Ascending aorta (tissue), 2 donors: ENCODE measurements around the gene LGMN. TPM values are rescaled to one million over a fixed set of nuclear protein-coding genes. Genes with fewer than 3 reads are reported as not detected.

Source experiments
- DNase-seq, 2 donors: peaks; one replicate each; pipeline ENCODE4 v3.0.0-alpha.2; 2019; ENCODE audit warnings: low spot score in 2 of 2
- H3K27ac ChIP-seq, 2 donors: fragments of 200-600 bp; sonication (generic); one replicate each; pipeline ENCODE4 v1.5.1; 2016 to 2017; ENCODE audit warnings: mild to moderate bottlenecking in 1 of 2
- H3K27me3 ChIP-seq: fragments of 200-600 bp; sonication (generic); one replicate; pipeline ENCODE4 v1.5.1; 2017
- H3K36me3 ChIP-seq, 2 donors: fragments of 200-600 bp; sonication (generic); one replicate each; pipeline ENCODE4 v1.5.1; 2016
- H3K4me1 ChIP-seq, 2 donors: fragments of 200-600 bp; sonication (generic); one replicate each; pipeline ENCODE4 v1.5.1; 2016 to 2017; ENCODE audit warnings: mild to moderate bottlenecking in 1 of 2
- H3K4me3 ChIP-seq, 2 donors: fragments of 200-600 bp; sonication (generic); one replicate each; pipeline ENCODE4 v1.5.1; 2016 to 2017; ENCODE audit warnings: mild to moderate bottlenecking in 1 of 2
- H3K9me3 ChIP-seq, 2 donors: fragments of 200-600 bp; sonication (generic); one replicate each; pipeline ENCODE4 v1.5.1; 2016
- intact Hi-C: fragments of 100-400 bp; cut with DNase I; formaldehyde crosslinking; loops from one replicate; pipeline ENCODE4 v1.15.1; 2023
- total RNA-seq: library from RNA; depleted of rRNA; stranded (reverse); fragments of >200 nt; gene quantifications from one replicate; pipeline ENCODE4 v1.1.0, GENCODE V29; 2016
- TF ChIP-seq, protein P1 (sequence below), 3 experiments: fragments of 200-600 bp in 2 of 3; fragments of 450-650 bp in 1 of 3; sonication (generic) in 2 of 3; IDR thresholded peaks; one replicate each; pipeline ENCODE4 v1.5.1; 2016 to 2019; ENCODE audit warnings: antibody characterized with exemption in 3 of 3, mild to moderate bottlenecking in 1 of 3, moderate library complexity in 1 of 3

The LGMN gene
- total RNA-seq, 1 donor from 2014 or later = 76.7 TPM

DNA sequence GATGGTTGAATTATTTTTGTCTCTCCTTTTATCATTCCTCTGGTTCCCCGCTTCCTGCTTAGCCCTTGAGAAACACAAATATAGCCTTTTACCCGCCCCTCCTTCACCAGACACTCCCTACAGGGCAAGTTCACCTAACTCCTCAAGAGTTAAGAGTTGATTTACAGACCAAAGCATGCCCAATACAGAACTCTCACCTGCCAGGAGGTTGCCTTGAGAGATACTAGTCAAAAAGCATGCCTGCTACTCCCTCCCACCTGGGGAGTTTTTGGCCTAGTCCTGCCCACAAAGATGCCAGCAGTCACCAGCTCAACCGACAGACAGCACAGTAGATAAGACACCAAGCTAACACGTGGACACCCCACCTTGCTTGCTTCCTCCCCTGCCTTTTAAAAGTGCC is 11.2 kb downstream of the LGMN start:
- Histone ChIP-seq H3K9me3 (no peaks in the 10 kb centered on the region), H3K4me1 (no peaks in the 10 kb centered on the region), H3K27me3 (no peaks in the 10 kb centered on the region), H3K36me3 (peaks cover 8 to 28% of the 10 kb centered on the region in 2 donors), H3K4me3 (no peak overlapping the region), H3K27ac (no peak overlapping the region)
- DNase-seq = no peak
- TF ChIP-seq, protein P1, sequence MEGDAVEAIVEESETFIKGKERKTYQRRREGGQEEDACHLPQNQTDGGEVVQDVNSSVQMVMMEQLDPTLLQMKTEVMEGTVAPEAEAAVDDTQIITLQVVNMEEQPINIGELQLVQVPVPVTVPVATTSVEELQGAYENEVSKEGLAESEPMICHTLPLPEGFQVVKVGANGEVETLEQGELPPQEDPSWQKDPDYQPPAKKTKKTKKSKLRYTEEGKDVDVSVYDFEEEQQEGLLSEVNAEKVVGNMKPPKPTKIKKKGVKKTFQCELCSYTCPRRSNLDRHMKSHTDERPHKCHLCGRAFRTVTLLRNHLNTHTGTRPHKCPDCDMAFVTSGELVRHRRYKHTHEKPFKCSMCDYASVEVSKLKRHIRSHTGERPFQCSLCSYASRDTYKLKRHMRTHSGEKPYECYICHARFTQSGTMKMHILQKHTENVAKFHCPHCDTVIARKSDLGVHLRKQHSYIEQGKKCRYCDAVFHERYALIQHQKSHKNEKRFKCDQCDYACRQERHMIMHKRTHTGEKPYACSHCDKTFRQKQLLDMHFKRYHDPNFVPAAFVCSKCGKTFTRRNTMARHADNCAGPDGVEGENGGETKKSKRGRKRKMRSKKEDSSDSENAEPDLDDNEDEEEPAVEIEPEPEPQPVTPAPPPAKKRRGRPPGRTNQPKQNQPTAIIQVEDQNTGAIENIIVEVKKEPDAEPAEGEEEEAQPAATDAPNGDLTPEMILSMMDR (IDR thresholded peaks at IDR 0.05) = no peak
- intact Hi-C loops = no loop called here

- DNase-seq = no peak
- no peaks in the 10 kb centered on the region for H3K9me3 ChIP-seq
- TF ChIP-seq, protein P1 (IDR thresholded peaks at IDR 0.05) = no peak
- H3K4me3 ChIP-seq = no peak overlapping the region
- no peak overlapping the region for H3K27ac ChIP-seq
- H3K36me3 ChIP-seq = peaks cover 13 to 25% of the 10 kb centered on the region in 2 donors
- no peaks in the 10 kb centered on the region for H3K4me1 ChIP-seq
- H3K27me3 ChIP-seq = no peaks in the 10 kb centered on the region
- intact Hi-C loops = no loop called here
These were observed 13.1 kb downstream of the LGMN start for GRCh38 chr14:92735344-92735743.

DNA sequence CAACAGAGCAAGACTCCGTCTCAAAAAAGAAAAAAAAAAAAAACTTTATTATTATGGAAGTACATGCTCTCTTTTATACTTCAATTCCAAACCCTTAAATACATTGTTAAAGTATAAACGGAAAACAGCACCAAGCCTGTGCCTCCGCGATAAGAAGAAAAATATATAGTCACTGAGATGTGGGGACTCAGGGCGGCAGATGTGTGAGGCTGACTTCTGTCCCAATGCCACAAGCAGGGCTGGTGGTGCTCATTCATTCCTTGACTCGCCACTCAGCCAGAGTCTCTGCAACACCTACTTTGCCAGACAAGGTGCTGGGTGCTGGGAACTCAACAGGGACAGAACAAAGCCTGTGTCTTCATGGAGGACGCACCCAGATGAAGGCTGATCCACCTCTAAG is 13.8 kb downstream of the LGMN start:
- Histone ChIP-seq H3K4me3 (no peak overlapping the region), H3K27me3 (no peaks in the 10 kb centered on the region), H3K9me3 (no peaks in the 10 kb centered on the region), H3K27ac (no peak overlapping the region), H3K36me3 (peaks cover 13 to 20% of the 10 kb centered on the region in 2 donors), H3K4me1 (no peaks in the 10 kb centered on the region)
- intact Hi-C loops = no loop called here
- TF ChIP-seq, protein P1 (IDR thresholded peaks at IDR 0.05) = no peak
- no peak for DNase-seq

DNA sequence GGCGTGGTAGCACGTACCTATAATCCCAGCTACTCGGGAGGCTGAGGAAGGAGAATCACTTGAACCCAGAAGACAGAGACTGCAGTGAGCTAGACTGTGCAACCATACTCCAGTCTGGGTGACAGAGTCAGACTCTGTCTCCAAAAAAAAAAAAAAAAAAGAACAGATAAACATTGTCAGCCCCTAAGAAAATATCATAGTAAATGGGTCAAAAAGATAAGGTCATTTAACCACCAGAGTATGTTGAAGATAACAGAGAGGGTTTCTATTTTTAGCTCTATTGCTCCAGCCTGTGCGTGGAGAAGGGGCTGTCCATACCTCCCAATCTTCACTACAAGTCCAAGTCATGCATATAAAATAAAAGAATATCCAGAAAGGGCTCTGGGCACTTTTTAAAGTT is 15.4 kb downstream of the LGMN start:
- H3K27ac ChIP-seq = no peak overlapping the region
- H3K4me3 ChIP-seq = no peak overlapping the region
- no peaks in the 10 kb centered on the region for H3K27me3 ChIP-seq
- no peak for DNase-seq
- TF ChIP-seq, protein P1 (IDR thresholded peaks at IDR 0.05) = no peak
- no peaks in the 10 kb centered on the region for H3K4me1 ChIP-seq
- intact Hi-C loops = no loop called here
- peaks cover 17 to 18% of the 10 kb centered on the region in 2 donors for H3K36me3 ChIP-seq
- no peaks in the 10 kb centered on the region for H3K9me3 ChIP-seq

GRCh38 chr14:92731622-92732115 is 16.8 kb downstream of the LGMN start:
- no peaks in the 10 kb centered on the region for H3K27me3 ChIP-seq
- no peak for DNase-seq
- H3K4me1 ChIP-seq = no peaks in the 10 kb centered on the region
- TF ChIP-seq, protein P1 (IDR thresholded peaks at IDR 0.05) = no peak
- intact Hi-C loops = no loop called here
- H3K27ac ChIP-seq = no peak overlapping the region
- no peaks in the 10 kb centered on the region for H3K9me3 ChIP-seq
- H3K36me3 ChIP-seq = peaks cover 17 to 18% of the 10 kb centered on the region in 2 donors
- H3K4me3 ChIP-seq = no peak overlapping the region
